ENCODE measurements around the gene PPP1R15B.

The PPP1R15B gene

DNA sequence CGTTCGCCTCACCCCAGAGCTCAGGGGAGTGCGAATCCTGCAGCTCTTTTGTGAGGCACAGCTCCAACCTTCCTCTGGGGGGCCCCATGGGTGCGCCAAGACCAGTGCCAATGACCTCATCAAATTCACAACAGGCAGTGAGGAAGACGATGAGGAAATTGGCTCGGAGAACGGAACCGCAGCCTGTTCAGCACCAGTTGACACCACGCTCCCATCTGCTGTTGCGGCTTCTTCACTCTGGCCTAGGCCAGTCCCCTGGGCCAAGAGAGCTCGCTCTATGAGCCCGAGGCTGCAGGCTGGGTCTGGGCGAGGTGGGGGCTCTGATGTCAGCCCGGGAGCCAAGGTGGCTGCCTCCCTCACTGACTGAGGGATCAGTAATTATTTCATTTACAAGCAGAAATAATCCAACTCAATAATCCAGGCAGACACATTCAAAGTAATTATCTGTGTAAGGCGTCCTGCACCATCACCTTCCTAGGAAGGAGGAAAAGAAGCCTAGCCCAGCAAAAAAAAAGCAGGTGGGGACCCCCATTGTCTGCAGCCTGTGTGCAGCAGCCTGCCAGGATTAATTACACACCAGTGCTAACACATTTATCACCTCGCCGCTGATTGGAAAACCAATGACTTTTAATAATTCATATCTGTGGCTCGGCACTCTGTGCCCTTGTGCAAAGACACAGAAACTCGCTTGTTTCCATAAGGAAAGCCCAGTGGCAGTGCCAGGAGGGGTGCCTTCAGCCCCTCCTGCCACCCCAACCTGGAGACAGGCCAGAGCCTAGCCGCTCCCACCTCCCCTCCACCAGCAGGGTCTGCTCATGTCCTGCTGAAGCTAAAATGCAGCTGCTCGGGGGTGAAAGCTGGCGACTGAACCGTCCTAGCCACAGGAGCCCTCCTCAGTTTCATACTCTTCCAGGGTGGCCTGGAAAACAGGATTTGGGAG lies 53.8 kb downstream of the PPP1R15B start:
- H3K27ac Mint-ChIP-seq = no peak overlapping the region
- no peaks in the 10 kb centered on the region for H3K36me3 Mint-ChIP-seq (ENCODE audit: low read depth)
- no peaks in the 10 kb centered on the region for H3K9me3 Mint-ChIP-seq
- DNase-seq = no peak
- H3K27me3 Mint-ChIP-seq (ENCODE audit: low read depth, poor library complexity) = peaks cover 70% of the 10 kb centered on the region
- no peak overlapping the region for H3K4me3 Mint-ChIP-seq
- TF ChIP-seq, protein P1, sequence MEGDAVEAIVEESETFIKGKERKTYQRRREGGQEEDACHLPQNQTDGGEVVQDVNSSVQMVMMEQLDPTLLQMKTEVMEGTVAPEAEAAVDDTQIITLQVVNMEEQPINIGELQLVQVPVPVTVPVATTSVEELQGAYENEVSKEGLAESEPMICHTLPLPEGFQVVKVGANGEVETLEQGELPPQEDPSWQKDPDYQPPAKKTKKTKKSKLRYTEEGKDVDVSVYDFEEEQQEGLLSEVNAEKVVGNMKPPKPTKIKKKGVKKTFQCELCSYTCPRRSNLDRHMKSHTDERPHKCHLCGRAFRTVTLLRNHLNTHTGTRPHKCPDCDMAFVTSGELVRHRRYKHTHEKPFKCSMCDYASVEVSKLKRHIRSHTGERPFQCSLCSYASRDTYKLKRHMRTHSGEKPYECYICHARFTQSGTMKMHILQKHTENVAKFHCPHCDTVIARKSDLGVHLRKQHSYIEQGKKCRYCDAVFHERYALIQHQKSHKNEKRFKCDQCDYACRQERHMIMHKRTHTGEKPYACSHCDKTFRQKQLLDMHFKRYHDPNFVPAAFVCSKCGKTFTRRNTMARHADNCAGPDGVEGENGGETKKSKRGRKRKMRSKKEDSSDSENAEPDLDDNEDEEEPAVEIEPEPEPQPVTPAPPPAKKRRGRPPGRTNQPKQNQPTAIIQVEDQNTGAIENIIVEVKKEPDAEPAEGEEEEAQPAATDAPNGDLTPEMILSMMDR (IDR thresholded peaks at IDR 0.05) = no peak
- H3K4me1 Mint-ChIP-seq = peaks cover 30% of the 10 kb centered on the region

DNA sequence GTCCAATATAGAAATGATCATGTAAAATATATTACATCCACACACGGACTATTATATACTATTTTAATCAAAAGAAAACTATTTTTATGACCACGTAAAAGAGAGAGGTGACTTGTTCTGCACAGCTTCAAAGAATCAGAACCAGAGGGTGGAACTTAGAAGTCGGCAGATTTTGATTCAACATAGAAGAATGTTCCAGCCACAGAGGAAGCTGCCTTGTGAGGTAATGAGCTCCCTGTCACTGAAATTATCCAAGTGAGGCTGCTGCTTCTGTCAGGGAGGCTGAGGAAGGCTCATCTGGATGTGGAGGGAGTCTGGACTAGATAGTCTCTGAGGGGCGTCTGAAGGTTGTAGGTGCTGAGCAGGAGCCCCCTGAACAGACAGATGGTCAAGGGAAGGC lies 54.6 kb downstream of the PPP1R15B start:
- no peak overlapping the region for H3K27ac Mint-ChIP-seq
- TF ChIP-seq, protein P1 (IDR thresholded peaks at IDR 0.05) = no peak
- H3K27me3 Mint-ChIP-seq (ENCODE audit: low read depth, poor library complexity) = peaks cover 68% of the 10 kb centered on the region
- H3K4me1 Mint-ChIP-seq = peaks cover 30% of the 10 kb centered on the region
- no peak overlapping the region for H3K4me3 Mint-ChIP-seq
- H3K36me3 Mint-ChIP-seq (ENCODE audit: low read depth) = no peaks in the 10 kb centered on the region
- H3K9me3 Mint-ChIP-seq = no peaks in the 10 kb centered on the region
- no peak for DNase-seq

DNA sequence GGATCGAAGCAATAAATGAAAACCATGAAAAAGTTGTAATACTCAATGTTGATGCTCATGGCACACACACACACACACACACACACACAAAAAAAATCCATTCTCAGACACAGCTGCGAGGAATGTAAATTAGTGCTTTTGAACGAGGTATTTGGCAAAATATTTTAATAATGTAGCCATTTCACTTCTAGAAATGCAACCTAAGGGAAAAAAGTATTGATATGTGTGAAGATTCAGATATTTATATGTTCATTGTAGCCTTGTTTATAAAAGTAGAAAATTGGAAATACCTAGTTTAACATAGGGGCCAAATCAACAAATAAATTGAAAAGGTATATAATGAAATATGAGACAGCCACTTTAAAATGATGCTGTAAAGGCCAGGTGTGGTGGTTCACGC lies 55.7 kb downstream of the PPP1R15B start:
- H3K9me3 Mint-ChIP-seq = no peaks in the 10 kb centered on the region
- H3K36me3 Mint-ChIP-seq (ENCODE audit: low read depth) = no peaks in the 10 kb centered on the region
- DNase-seq = no peak
- no peak overlapping the region for H3K27ac Mint-ChIP-seq
- H3K4me3 Mint-ChIP-seq = no peak overlapping the region
- H3K27me3 Mint-ChIP-seq (ENCODE audit: low read depth, poor library complexity) = peaks cover 60% of the 10 kb centered on the region
- TF ChIP-seq, protein P1 (IDR thresholded peaks at IDR 0.05) = no peak
- H3K4me1 Mint-ChIP-seq = peaks cover 37% of the 10 kb centered on the region

DNA sequence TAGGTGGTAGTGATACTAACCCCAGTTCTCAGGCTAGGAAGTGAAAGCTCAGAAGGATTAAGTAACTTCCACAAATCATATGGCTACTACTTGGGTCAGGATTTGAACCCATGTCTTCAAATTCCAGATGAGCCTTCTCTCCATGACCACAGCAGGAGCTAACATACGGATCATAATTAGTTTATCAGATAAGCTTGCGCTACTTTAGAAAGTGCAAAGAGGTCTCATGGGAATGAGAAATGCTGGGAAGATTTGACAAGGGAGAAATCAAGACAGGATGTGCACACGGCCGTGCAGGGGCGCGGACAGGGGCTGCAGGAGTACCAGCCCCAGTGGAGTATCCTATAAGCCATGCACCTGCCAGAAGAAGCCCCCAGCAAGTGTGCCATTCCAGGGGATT lies 57.0 kb downstream of the PPP1R15B start:
- no peak for DNase-seq
- TF ChIP-seq, protein P1 (IDR thresholded peaks at IDR 0.05) = no peak
- H3K27ac Mint-ChIP-seq = no peak overlapping the region
- no peaks in the 10 kb centered on the region for H3K36me3 Mint-ChIP-seq (ENCODE audit: low read depth)
- H3K4me3 Mint-ChIP-seq = no peak overlapping the region
- H3K27me3 Mint-ChIP-seq (ENCODE audit: low read depth, poor library complexity) = peaks cover 55% of the 10 kb centered on the region
- H3K9me3 Mint-ChIP-seq = no peaks in the 10 kb centered on the region
- H3K4me1 Mint-ChIP-seq = peaks cover 44% of the 10 kb centered on the region

Data from nephron progenitor cell (in vitro differentiated cells).